Upper lobe of right lung (tissue), 1 donor: ENCODE data around the gene SELE. TPM values are rescaled to one million over a fixed set of nuclear protein-coding genes. Genes with fewer than 3 reads are reported as not detected.

Experiments
- ATAC-seq: fragments of 200-7000 bp; cut with Tn5 transposase; one replicate; pipeline ENCODE4 v1.9.1; 2020; ENCODE audit warnings: mild to moderate bottlenecking, moderate library complexity
- DNase-seq: peaks from one replicate; pipeline ENCODE4 v3.0.0-alpha.2; 2020
- H3K27ac ChIP-seq: fragments of 200-600 bp; one replicate; pipeline ENCODE4 v1.8.0; 2022
- H3K27me3 ChIP-seq: fragments of 200-600 bp; one replicate; pipeline ENCODE4 v1.8.0; 2022; ENCODE audit warnings: mild to moderate bottlenecking
- H3K36me3 ChIP-seq: fragments of 200-600 bp; one replicate; pipeline ENCODE4 v1.8.0; 2022
- H3K4me1 ChIP-seq: fragments of 200-600 bp; one replicate; pipeline ENCODE4 v1.8.0; 2022
- H3K4me3 ChIP-seq: fragments of 200-600 bp; one replicate; pipeline ENCODE4 v1.8.0; 2022; ENCODE audit warnings: mild to moderate bottlenecking
- H3K9me3 ChIP-seq: fragments of 200-600 bp; one replicate; pipeline ENCODE4 v1.8.0; 2022
- intact Hi-C: fragments of 100-400 bp; cut with DNase I; formaldehyde crosslinking; loops from one replicate; pipeline ENCODE4 v1.11.0; 2022
- total RNA-seq: library from RNA; stranded (reverse); fragmentation: NEBNext Ultra II Directional; extraction: Animal tissue kit (Norgen Biotek cat#: 25700); gene quantifications from one replicate; pipeline ENCODE4 v1.2.1, GENCODE V29; 2021
- TF ChIP-seq, protein P1 (sequence below): fragments of 200-600 bp; IDR thresholded peaks from one replicate; pipeline ENCODE4 v1.8.0; 2022; ENCODE audit warnings: antibody characterized with exemption
- donor health status: DM: no; HTN: yes; CAD: no; lungs with severe emphysema.

The SELE gene
- total RNA-seq, 1 donor from 2014 or later, result 1.5 TPM

DNA sequence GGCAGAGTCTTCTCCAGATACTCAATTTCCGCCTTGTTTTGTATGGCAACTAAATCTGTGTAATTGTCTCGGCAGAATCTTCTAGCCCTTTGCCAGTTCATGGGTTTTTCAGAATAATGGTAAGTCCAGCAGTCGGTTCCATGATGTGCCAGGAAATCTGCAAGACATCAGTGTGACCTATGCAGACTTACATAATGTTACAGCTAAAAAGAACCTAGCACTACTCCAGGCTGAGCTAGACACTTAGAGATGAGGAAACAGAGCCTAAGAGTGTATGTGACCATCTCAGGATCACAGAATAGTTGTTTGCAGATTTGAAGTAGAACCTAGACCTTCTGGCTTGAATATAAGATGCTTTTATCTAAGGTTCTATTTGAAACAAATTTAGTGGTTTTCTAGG is 25.2 kb downstream of the SELE start:
- no peaks in the 10 kb centered on the region for H3K27me3 ChIP-seq
- H3K36me3 ChIP-seq, result no peaks in the 10 kb centered on the region
- DNase-seq, result no peak
- ATAC-seq, result no peak
- intact Hi-C loops, result no loop called here
- TF ChIP-seq, protein P1, sequence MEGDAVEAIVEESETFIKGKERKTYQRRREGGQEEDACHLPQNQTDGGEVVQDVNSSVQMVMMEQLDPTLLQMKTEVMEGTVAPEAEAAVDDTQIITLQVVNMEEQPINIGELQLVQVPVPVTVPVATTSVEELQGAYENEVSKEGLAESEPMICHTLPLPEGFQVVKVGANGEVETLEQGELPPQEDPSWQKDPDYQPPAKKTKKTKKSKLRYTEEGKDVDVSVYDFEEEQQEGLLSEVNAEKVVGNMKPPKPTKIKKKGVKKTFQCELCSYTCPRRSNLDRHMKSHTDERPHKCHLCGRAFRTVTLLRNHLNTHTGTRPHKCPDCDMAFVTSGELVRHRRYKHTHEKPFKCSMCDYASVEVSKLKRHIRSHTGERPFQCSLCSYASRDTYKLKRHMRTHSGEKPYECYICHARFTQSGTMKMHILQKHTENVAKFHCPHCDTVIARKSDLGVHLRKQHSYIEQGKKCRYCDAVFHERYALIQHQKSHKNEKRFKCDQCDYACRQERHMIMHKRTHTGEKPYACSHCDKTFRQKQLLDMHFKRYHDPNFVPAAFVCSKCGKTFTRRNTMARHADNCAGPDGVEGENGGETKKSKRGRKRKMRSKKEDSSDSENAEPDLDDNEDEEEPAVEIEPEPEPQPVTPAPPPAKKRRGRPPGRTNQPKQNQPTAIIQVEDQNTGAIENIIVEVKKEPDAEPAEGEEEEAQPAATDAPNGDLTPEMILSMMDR, result no peak
- no peak overlapping the region for H3K4me3 ChIP-seq
- H3K4me1 ChIP-seq, result peaks cover 9% of the 10 kb centered on the region
- no peaks in the 10 kb centered on the region for H3K9me3 ChIP-seq
- no peak overlapping the region for H3K27ac ChIP-seq

DNA sequence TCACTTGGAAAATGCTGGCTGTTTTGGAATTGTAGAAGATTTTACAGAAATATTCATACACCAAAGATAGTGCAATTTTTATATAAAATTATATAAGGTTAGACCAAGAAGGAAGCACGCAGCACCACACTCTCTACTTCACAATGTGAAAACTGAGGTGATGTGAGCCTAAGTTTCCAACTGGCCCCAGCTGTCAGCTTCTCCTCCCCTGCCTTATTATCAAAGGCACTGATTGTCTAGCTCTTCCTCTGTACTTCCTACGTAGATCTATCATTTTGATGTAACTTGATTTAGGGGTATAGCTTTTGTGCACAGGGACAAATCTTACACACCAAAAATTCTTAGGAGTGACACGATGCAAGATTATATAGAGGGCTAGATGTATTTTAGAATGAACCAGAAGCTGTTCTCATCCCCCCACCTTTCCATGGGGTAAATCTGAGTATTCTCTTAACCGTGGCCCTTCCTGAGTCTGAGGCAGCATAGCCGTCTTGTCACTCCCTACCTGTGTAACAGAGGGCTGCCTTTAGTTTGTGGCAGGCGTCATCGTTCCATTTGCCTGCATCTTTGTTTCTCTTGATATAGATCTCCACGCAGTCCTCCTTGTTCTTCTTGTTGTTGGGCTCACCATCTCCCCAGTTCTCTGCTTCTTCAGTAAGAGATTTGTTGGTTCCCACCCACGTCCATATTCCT is 25.8 kb downstream of the SELE start:
- DNase-seq (no peak), ATAC-seq (no peak)
- Histone ChIP-seq H3K4me1 (peaks cover 9% of the 10 kb centered on the region), H3K9me3 (no peaks in the 10 kb centered on the region), H3K36me3 (no peaks in the 10 kb centered on the region), H3K27ac (no peak overlapping the region), H3K4me3 (no peak overlapping the region), H3K27me3 (no peaks in the 10 kb centered on the region)
- intact Hi-C loops, result no loop called here
- TF ChIP-seq, protein P1, result no peak

DNA sequence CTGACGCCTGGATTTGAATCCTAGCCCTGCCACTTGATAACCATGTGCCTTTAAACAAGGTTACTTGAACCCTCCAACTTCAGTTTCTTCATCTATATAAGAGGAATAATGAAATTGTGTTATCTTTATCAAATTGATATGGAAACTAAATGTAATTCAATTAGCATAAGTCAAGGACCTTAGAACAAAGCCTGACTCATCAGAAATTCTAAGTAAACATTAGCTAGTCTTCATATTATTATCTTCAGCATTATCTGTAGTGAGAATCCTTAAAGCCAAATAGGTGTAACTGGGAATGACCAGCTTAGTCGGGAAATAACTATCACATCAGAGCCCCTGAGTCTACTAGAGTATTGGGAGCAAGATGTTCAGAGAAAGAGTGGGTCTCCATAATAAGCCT is 29.1 kb downstream of the SELE start:
- H3K4me3 ChIP-seq, result no peak overlapping the region
- intact Hi-C loops, result no loop called here
- no peak for DNase-seq
- ATAC-seq, result no peak
- no peaks in the 10 kb centered on the region for H3K4me1 ChIP-seq
- TF ChIP-seq, protein P1, result no peak
- H3K27me3 ChIP-seq, result no peaks in the 10 kb centered on the region
- no peaks in the 10 kb centered on the region for H3K9me3 ChIP-seq
- no peak overlapping the region for H3K27ac ChIP-seq
- H3K36me3 ChIP-seq, result no peaks in the 10 kb centered on the region

DNA sequence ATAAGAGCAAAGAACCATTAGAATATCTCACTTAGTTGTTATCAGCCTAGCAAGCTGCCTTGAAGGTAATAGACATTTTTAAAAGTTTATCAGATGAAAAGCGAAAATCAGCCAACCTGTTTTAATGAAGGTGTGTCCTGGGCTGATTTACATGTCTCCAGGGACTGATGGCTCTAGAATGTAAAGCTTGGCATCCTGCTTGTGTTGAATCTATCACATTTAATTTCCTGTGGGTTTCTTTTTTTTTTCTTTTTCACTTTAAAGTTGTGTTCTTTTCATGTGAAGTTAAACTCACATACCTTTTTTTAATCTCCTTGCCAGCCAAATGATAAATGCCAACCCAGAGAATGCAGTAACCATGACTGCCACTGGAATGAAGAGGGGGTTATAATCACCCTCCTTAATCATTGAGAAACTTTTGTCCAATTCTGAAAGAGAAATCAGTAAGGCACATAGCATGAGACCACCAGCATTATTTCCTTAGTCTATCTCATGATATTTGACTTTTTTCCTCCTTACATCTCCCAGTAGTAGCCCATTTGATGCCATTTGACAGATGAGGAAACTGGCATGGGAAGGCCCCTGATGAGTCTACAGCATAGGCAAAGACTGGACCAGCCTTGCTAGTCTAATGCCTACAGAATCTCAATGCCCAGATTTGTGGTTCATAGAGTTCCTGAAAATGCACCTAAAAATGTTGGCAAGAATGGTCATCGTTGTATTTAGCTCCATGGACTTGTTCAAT is 32.4 kb downstream of the SELE start:
- H3K4me3 ChIP-seq, result no peak overlapping the region
- ATAC-seq (no peak), DNase-seq (no peak)
- TF ChIP-seq, protein P1, result no peak
- peaks cover 3% of the 10 kb centered on the region for H3K4me1 ChIP-seq
- intact Hi-C loops, result no loop called here
- H3K9me3 ChIP-seq, result no peaks in the 10 kb centered on the region
- H3K27ac ChIP-seq, result no peak overlapping the region
- no peaks in the 10 kb centered on the region for H3K36me3 ChIP-seq
- H3K27me3 ChIP-seq, result no peaks in the 10 kb centered on the region

DNA sequence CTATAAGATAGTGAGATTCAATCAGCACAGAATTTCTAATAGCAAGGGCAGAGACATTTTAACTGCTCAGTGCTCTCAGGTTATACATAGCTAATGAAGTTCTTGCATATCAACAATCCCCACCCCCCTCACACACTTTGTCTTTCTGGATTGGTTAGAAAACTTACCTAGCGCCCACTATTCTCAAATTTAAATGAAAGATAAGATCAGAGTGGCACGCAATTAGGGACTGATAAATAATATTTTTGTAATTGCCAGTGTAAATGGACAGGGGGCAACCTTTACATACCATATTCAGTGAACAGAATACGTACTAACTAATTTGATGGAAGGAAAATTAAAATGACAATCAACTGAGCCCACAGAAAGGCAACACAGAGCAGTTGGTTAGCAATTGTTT is 34.2 kb downstream of the SELE start:
- no peaks in the 10 kb centered on the region for H3K9me3 ChIP-seq
- no peak for ATAC-seq
- DNase-seq, result no peak
- TF ChIP-seq, protein P1, result no peak
- H3K27ac ChIP-seq, result no peak overlapping the region
- H3K27me3 ChIP-seq, result no peaks in the 10 kb centered on the region
- intact Hi-C loops, result no loop called here
- no peaks in the 10 kb centered on the region for H3K36me3 ChIP-seq
- peaks cover 3% of the 10 kb centered on the region for H3K4me1 ChIP-seq
- no peak overlapping the region for H3K4me3 ChIP-seq
